NCI-H2196 treated with DMSO at 0.1 percent for 48 hours (cell line): Measurements from ENCODE around the gene MERTK.
"Not testable (repeated sequence)": the region's sequence is repeated elsewhere in the genome, so short reads cannot be mapped to it uniquely, and the experiment has no call there.

Source experiments
- DNase-seq: peaks from one replicate; lab custom pipeline; 2025; ENCODE audit not compliant: unreplicated experiment; lab: John Stamatoyannopoulos, UW

The MERTK gene

DNA sequence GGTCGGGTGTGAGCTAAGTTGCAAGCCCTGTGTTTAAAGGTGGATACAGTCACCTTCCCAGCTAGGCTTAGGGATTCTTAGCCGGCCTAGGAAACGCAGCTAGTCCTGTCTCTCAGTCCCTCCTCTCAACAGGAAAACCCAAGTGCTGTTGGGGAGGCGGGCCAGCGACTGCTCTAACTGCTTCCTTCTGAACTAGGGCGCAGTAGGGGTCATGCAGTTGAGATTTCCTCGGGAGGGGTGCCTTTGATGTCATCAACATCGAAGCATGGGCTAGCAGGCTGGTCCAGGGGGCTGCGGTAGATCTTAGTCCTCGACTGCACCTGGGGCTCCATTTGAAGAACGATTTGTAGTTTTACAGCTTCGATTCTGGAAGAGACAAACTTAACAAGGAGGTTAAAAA, 141.1 kb downstream of the MERTK start:
- not testable (repeated sequence) for DNase-seq

DNA sequence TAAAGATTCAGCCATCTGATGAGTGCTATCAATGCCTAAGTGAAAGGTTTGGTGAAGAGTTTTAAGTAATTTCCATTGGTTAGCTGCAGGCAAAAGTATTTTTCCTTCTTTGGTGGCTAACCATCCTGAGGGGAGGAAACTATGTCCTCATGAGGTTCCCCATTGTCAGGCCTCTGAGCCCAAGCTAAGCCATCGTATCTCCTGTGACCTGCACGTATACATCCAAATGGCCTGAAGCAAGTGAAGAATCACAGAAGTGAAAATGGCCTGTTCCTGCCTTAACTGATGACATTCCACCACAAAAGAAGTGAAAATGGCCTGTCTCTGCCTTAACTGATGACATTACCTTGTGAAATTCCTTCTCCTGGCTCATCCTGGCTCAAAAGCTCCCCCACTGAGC, 141.7 kb downstream of the MERTK start:
- not testable (repeated sequence) for DNase-seq

DNA sequence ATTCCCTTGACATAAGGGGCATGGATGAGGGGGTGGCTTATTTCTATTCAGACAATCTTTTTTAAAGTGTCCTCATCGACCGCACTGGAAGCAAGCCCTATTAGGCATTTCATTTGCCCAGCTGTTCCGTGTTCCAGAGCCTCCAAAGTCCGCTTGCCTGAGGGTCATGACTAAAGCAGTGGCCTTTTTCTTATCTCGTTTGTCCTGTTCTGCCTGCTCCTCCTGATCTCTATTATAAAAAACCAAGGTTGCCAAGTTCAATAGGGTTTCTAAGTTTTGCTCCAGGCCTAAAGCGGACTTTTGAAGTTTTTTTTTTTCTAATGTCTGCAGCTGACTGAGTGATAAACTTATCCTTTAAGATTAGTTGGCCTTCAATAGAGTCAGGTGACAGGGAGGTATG, 143.1 kb downstream of the MERTK start:
- not testable (repeated sequence) for DNase-seq

GRCh38 chr2:112045446-112046014, 147.1 kb downstream of the MERTK start:
- no peak for DNase-seq

DNA sequence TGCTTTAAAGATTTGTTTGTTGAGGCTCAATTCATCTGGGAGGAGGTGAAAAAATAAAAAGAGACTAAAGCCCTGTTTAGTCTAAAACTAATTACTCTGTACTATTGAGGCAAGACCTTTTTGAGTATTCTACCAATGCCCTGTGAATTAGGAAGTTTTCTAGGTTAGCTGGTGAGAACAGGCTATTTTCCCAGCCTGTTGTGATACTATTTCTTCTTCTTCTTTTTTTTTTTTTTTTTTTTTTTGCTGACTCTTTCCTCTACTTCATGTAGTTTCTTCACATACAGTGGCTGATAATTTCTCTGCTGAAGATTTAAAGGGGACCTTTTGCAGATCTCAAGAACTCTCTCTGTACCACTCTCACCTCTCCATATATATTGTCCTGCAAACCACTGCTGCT, 147.8 kb downstream of the MERTK start:
- DNase-seq: no peak

- DNase-seq: no peak
These were observed 149.3 kb downstream of the MERTK start for GRCh38 chr2:112047537-112048235.

GRCh38 chr2:112048236-112048592, 149.8 kb downstream of the MERTK start:
- no peak for DNase-seq

- peak; percentile 46 for DNase-seq
These were observed 150.5 kb downstream of the MERTK start for GRCh38 chr2:112048887-112049286.

- DNase-seq: no peak
These were observed 151.9 kb downstream of the MERTK start for GRCh38 chr2:112050316-112050715.

GRCh38 chr2:112053917-112054846, 155.8 kb downstream of the MERTK start:
- DNase-seq: peak; percentile 84

- peak; percentile 89 for DNase-seq
These were observed 156.7 kb downstream of the MERTK start, which contains the start of gene TMEM87B for GRCh38 chr2:112054847-112055729. TMEM87B (plus strand) TSS chr2:112055269; CDS start chr2:112055592, 323 bp downstream.

GRCh38 chr2:112055730-112056625, 157.6 kb downstream of the MERTK start:
- DNase-seq: peak; percentile 51

DNA sequence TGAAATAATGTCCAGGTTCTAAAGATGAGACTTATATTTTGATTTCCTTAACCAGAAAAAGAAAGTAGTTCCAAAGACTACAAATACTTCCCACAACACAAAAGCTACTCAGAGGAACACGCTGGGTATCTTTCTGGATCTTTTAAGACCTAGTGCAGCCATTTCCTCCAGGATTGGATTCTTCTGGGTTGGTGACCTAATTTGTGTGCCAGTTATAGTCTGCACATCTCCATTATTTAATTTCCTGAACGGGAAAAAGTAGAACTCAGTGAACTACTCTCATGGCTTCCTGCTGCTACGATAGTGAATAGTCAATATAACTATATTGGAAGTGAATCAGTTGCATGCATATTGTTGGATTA, 158.2 kb downstream of the MERTK start:
- DNase-seq: no peak

- DNase-seq: no peak
These were observed 161.3 kb downstream of the MERTK start for GRCh38 chr2:112059671-112060070.

- DNase-seq: no peak
These were observed 162.9 kb downstream of the MERTK start for GRCh38 chr2:112061299-112061698.

- no peak for DNase-seq
These were observed 163.4 kb downstream of the MERTK start for GRCh38 chr2:112061840-112062239.

DNA sequence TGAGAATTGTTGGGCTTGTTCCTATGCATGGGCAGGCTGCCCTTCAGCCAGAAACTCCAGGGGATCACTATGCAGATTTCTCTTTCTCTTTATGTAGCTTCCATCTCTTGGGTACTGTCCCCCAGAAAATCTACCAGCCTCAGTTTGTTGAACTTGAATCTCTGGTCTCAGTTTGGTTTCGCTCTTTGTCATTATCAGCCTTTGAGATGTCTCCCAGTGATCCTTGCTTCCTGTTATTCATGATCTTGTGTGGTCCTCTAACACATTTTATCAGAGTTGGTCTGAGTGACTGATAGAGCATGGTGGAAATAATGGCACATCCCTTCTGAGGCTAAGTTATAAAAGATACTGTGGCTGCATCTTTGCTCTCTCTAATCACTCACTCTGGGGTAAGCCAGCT, 164.5 kb downstream of the MERTK start:
- no peak for DNase-seq

DNA sequence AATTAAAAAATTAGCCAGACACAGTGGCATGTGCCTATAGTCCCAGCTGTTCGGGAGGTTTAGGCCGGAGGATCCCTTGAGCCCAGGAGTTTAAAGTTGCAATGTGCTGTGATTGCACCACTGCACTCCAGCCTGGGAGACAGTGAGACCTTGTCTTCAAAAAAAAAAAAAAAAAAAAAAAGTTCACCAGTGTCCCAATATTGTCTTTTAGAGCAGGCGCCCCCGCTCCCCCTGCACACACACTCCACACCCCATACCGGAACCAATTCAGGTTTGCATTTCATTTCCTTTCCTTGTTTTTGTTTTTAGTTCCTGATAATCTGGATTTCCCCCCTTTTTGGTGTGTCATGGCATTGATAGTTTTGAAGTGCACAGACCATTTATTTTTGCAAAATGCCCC, 167.1 kb downstream of the MERTK start:
- DNase-seq: no peak

DNA sequence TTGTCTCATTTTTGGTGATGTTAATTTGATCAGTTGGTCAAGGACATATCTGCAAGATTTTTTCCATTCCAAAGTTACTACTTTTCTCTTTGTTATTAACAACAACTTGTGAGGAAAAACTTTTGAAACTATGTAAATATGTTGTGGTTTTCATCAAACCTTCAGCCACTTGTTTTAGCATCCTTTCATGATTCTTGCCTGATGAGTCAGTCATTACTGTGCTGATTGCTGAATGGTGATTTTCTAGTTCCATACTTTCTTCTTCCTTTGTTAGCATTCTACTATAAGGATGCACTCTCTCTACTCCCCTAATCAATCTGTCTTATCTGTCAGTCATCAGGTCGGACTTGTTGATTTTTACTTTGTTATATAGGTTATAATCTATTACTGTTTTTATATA, 167.6 kb downstream of the MERTK start:
- no peak for DNase-seq

- not testable (repeated sequence) for DNase-seq
These were observed 171.4 kb downstream of the MERTK start for GRCh38 chr2:112069794-112070193.
